Germinal center (tissue), 1 donor: Measurements from ENCODE around the gene TMPRSS9.

Experiments
- DNase-seq: peaks from one replicate; pipeline ENCODE4 v3.0.0; 2012; ENCODE audit warnings: mixed read lengths, low spot score

TMPRSS9 gene

GRCh38 chr19:2421581-2422306 lies 61.7 kb downstream of the TMPRSS9 start:
- DNase-seq: no peak

GRCh38 chr19:2423071-2423914 lies 63.2 kb downstream of the TMPRSS9 start:
- DNase-seq: no peak

- no peak for DNase-seq
These were observed 64.0 kb downstream of the TMPRSS9 start for GRCh38 chr19:2423915-2424685.

- no peak for DNase-seq
These were observed 64.9 kb downstream of the TMPRSS9 start for GRCh38 chr19:2424686-2425621.

- DNase-seq: no peak
These were observed 65.8 kb downstream of the TMPRSS9 start for GRCh38 chr19:2425622-2426581.

GRCh38 chr19:2426611-2427428 lies 66.8 kb downstream of the TMPRSS9 start:
- DNase-seq: peak; percentile 64

- peak; percentile 94 for DNase-seq
These were observed 67.6 kb downstream of the TMPRSS9 start, which contains the start of gene TIMM13 for GRCh38 chr19:2427429-2428320. TSS of gene TIMM13 (minus strand) at chr19:2427586. CDS start at chr19:2427533, 53 bp downstream.

GRCh38 chr19:2428321-2428690 lies 68.2 kb downstream of the TMPRSS9 start:
- DNase-seq: no peak

GRCh38 chr19:2428756-2429711 lies 69.0 kb downstream of the TMPRSS9 start:
- no peak for DNase-seq

- no peak for DNase-seq
These were observed 70.0 kb downstream of the TMPRSS9 start for GRCh38 chr19:2429917-2430535.

- DNase-seq: no peak
These were observed 71.4 kb downstream of the TMPRSS9 start for GRCh38 chr19:2431318-2432055.

GRCh38 chr19:2432131-2432848 lies 72.2 kb downstream of the TMPRSS9 start:
- no peak for DNase-seq

GRCh38 chr19:2433854-2434253 lies 73.8 kb downstream of the TMPRSS9 start:
- DNase-seq: no peak

- no peak for DNase-seq
These were observed 74.2 kb downstream of the TMPRSS9 start for GRCh38 chr19:2434267-2434666.

- DNase-seq: no peak
These were observed 74.7 kb downstream of the TMPRSS9 start for GRCh38 chr19:2434721-2435265.
